Kidney epithelial cell (primary cell): ENCODE data around the gene TNFRSF1A. TPM values are rescaled to one million over a fixed set of nuclear protein-coding genes. Genes with fewer than 3 reads are reported as not detected.

Experiments used
- DNase-seq: peaks from one replicate; pipeline ENCODE4 v3.0.0-alpha.2; 2010; ENCODE audit warnings: low read depth
- H3K27me3 ChIP-seq: 2 replicates; pipeline ENCODE4 v1.6.0; 2011; ENCODE audit warnings: low read length; ENCODE audit not compliant: control insufficient read depth, insufficient read depth
- H3K36me3 ChIP-seq: 2 replicates; pipeline ENCODE4 v1.5.1; 2011; ENCODE audit warnings: low read length; ENCODE audit not compliant: control insufficient read depth, insufficient read depth
- H3K4me3 ChIP-seq: 2 replicates; pipeline ENCODE4 v1.5.1; 2011; ENCODE audit warnings: low read depth, mild to moderate bottlenecking, control low read depth, low read length
- CTCF ChIP-seq: IDR thresholded peaks from 2 replicates; pipeline ENCODE4 v1.5.1; 2011; ENCODE audit warnings: mild to moderate bottlenecking, moderate library complexity, low read length, control low read depth, inconsistent platforms; ENCODE audit not compliant: insufficient read depth, poor library complexity, severe bottlenecking
- total RNA-seq: library from RNA; depleted of rRNA; stranded (reverse); fragments of >200 nt; gene quantifications from 2 replicates; pipeline ENCODE4 v1.2.3, GENCODE V29; 2015

TNFRSF1A gene
- total RNA-seq, 1 donor from 2014 or later: 115 TPM

- Histone ChIP-seq H3K27me3 (peaks cover 8% of the 10 kb centered on the region), H3K4me3 (no peak overlapping the region), H3K36me3 (no peaks in the 10 kb centered on the region)
- no peak for TF ChIP-seq CTCF
- DNase-seq: no peak
Measured at GRCh38 chr12:6315184-6315583, 26.7 kb downstream of the TNFRSF1A start.

GRCh38 chr12:6314776-6315175 is 27.1 kb downstream of the TNFRSF1A start:
- Histone ChIP-seq H3K27me3 (peaks cover 11% of the 10 kb centered on the region), H3K4me3 (no peak overlapping the region), H3K36me3 (no peaks in the 10 kb centered on the region)
- TF ChIP-seq CTCF: no peak
- DNase-seq: no peak

DNA sequence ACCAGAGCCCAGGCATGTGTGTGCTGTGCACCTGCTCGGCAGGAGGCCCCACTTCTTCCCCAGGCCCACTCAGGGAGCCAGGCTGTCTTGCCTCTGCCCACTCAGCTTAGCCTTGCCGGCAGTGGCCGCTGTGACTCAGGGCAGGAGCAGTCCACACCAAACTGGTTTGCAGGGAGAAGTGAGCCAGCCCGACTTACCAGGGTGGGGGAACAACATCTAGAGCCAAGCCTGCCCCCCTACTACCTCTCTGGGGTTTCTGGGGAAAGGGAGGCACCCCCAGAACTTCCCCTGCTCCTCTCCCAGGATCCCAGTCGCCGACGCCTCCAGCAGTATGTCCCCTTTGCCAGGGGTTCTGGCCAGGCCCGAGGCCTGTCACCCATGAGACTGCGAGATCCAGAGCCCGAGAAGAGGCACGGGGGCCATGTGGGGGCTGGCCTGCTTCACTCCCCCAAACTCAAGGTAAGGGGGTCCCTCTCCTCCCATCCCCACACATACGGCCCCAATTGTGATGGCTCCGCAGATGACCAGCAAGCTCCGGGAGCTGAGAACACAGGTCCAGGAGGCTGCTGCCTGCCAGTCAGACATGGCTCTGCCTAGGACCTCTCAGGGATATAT is 28.4 kb downstream of the TNFRSF1A start:
- no peak for TF ChIP-seq CTCF
- Histone ChIP-seq H3K27me3 (peaks cover 11% of the 10 kb centered on the region), H3K4me3 (no peak overlapping the region), H3K36me3 (no peaks in the 10 kb centered on the region)
- DNase-seq: no peak

GRCh38 chr12:6312529-6313325 is 29.1 kb downstream of the TNFRSF1A start:
- H3K36me3 ChIP-seq: no peaks in the 10 kb centered on the region
- H3K4me3 ChIP-seq: no peak overlapping the region
- no peak for DNase-seq
- no peak for TF ChIP-seq CTCF
- H3K27me3 ChIP-seq: peaks cover 11% of the 10 kb centered on the region

DNA sequence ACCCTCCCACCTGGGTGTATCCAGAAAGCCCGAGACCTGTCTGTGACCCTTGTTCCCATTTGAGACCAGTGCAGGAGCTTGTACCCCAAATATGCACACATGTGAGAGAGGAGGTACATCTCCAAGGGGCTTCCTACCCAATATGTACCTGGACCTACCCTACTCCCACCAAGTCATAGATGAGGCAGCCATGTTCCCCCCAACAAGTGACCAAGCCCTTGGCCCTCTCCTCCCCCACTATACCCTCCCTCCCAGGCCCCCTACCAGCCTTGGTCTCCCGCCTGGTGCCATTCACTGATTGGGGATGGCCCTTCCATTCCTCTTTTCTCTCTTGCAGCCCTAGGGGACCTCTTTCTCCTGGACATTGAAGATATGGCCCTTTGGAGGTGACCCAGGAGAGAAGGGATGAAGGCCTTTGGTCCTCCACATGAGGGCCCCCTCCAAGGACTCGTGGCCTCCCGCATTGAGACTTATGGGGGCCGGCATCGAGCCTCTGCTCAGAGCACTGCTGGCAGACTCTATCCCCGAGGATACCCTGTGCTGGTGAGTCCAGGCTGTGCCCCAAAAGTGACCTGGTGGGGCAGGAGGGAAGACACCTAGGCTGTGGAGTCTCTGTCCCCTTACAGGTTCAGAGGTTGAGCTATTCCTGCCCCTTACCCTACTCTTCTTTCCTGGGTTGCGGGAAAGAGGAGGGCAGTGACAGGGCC is 29.9 kb downstream of the TNFRSF1A start:
- no peak for TF ChIP-seq CTCF
- no peak for DNase-seq
- no peak overlapping the region for H3K4me3 ChIP-seq
- peaks cover 11% of the 10 kb centered on the region for H3K27me3 ChIP-seq
- H3K36me3 ChIP-seq: no peaks in the 10 kb centered on the region
